SKM-1 (cell line): Measurements from ENCODE around the gene OR3A3.

Source experiments
- DNase-seq: peaks from one replicate; lab custom pipeline; 2025; ENCODE audit not compliant: unreplicated experiment; lab: John Stamatoyannopoulos, UW

Gene OR3A3

DNA sequence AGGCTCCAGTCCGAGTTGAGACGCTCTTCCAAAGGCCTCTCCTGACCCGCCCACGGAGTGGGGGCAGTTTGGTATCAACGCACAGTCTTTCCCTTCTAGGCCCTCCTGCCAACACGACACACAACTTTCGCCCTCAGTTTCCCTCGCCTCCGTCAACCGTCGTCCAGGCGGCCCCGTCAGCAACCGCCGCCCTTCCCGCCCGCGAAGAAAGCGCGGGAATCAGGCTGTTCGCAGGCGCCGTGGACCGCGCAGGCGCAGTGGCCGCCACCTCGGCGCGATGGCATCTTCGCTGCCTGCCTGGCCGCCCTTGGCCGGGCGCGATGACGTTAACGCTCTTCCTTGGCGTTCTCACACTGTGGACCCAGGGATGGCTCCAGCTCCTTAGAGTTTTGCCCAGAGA lies 60.4 kb downstream of the OR3A3 start, which contains the start of gene SPATA22:
Gene SPATA22, minus strand, starts transcription at position 221 of the 400 bp plus-strand sequence. CDS start 2,494 bp downstream, outside the sequence.
- no peak for DNase-seq

DNA sequence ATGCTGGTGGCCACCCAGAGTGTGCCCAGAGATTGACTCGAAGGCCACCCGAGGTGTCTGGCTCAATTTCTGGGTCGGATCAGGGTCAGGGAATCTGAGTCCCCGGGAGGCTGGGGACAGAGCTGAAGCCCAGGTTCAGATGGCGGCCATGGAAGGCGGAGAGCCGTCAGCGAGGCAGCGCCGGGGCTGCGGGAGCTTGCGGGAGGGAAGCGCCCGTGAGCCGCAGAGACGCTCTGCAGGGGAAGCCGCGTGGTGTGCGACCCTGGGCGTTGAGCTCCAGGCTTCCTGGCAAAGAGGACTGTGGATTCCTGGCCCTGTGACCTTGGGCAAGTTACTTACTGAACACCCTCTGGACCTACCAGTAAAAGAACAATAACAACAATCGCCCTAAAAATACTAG lies 61.0 kb downstream of the OR3A3 start:
- no peak for DNase-seq
